ENCODE data around the gene SRSF3. TPM values are rescaled to one million over a fixed set of nuclear protein-coding genes. Genes with fewer than 3 reads are reported as not detected.
A peak's percentile ranks its signal among the peaks of the same experiment; 100 is the strongest.

The SRSF3 gene
- total and polyA plus RNA-seq, 2 donors (not counting 1 experiment from before 2014, with no cell fraction given), result 316 to 642 TPM

DNA sequence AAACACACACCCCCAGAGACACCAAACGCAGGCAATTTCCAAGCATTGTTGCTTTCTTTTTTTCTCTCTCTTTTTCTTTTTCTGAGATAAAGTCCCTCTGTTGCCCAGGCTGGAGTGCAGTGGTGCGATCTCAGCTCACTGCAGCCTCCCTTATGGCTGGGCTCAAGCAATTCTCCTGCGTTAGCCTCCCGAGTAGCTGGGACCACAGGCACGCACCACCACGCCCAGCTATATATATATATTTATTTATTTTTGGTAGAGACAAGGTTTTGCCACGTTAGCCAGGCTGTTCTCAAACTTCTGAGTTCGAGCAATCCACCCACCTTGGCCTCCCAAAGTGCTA lies 14.0 kb upstream of the SRSF3 start:
- TF ChIP-seq, protein P1, sequence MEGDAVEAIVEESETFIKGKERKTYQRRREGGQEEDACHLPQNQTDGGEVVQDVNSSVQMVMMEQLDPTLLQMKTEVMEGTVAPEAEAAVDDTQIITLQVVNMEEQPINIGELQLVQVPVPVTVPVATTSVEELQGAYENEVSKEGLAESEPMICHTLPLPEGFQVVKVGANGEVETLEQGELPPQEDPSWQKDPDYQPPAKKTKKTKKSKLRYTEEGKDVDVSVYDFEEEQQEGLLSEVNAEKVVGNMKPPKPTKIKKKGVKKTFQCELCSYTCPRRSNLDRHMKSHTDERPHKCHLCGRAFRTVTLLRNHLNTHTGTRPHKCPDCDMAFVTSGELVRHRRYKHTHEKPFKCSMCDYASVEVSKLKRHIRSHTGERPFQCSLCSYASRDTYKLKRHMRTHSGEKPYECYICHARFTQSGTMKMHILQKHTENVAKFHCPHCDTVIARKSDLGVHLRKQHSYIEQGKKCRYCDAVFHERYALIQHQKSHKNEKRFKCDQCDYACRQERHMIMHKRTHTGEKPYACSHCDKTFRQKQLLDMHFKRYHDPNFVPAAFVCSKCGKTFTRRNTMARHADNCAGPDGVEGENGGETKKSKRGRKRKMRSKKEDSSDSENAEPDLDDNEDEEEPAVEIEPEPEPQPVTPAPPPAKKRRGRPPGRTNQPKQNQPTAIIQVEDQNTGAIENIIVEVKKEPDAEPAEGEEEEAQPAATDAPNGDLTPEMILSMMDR (IDR thresholded peaks at IDR 0.05), result no peak
- no peak for TF ChIP-seq EZH2 (IDR thresholded peaks at IDR 0.05; ENCODE audit: borderline replicate concordance, insufficient read depth, low read depth, low read length, poor library complexity, severe bottlenecking)
- Histone ChIP-seq H4K20me1 (ENCODE audit: control insufficient read depth, insufficient read depth, low read length, poor library complexity, severe bottlenecking) (no peaks in the 10 kb centered on the region), H3K36me3 (replicated peaks in 1 of 2; ENCODE audit: control extremely low read depth in 1 of 2, control insufficient read depth in 1 of 2, extremely low read depth in 1 of 2, insufficient read depth in 2 of 2, low read length in 1 of 2) (no peaks in the 10 kb centered on the region), H3K4me1 (ENCODE audit: control insufficient read depth in 2 of 2, insufficient read depth in 2 of 2, low read length in 2 of 2) (peaks cover 0 to 4% of the 10 kb centered on the region in 2 donors), H3K27ac (ENCODE audit: low read length in 2 of 2) (no peak overlapping the region), H3K79me2 (ENCODE audit: control insufficient read depth, insufficient read depth, low read length) (no peaks in the 10 kb centered on the region), H3K4me2 (replicated peaks; ENCODE audit: low read depth, low read length, poor library complexity, severe bottlenecking) (no peak overlapping the region), H3K27me3 (replicated peaks in 1 of 4; ENCODE audit: control extremely low read depth in 1 of 4, control insufficient read depth in 3 of 4, insufficient read depth in 4 of 4, low read length in 3 of 4) (no peaks in the 10 kb centered on the region), H3K9me3 (ENCODE audit: control extremely low read depth in 1 of 3, control insufficient read depth in 2 of 3, insufficient read depth in 1 of 3, low read length in 2 of 3) (no peaks in the 10 kb centered on the region), H2AFZ (ENCODE audit: insufficient read depth, low read depth, low read length, poor library complexity, severe bottlenecking) (peak overlapping the region; percentile 65), H3K9ac (ENCODE audit: low read length) (no peak overlapping the region), H3K4me3 (ENCODE audit: control extremely low read depth in 1 of 5, extremely low read depth in 1 of 5, insufficient read depth in 1 of 5, low read depth in 2 of 5, low read length in 4 of 5) (no peak overlapping the region)
- ATAC-seq (ENCODE audit: low read depth), result no peak
- no peak overlapping the region for H3K27ac Mint-ChIP-seq
- H3K9me3 Mint-ChIP-seq (ENCODE audit: insufficient read depth), result no peaks in the 10 kb centered on the region
- POLR2A ChIA-PET, result interaction anchor here (1.2 kb wide), 1 partner anchor 32 kb away, joined by 3 read pairs; no protein-coding TSS in a partner anchor
- no peaks in the 10 kb centered on the region for H3K27me3 Mint-ChIP-seq
- H3K4me3 Mint-ChIP-seq, result no peak overlapping the region
- no peak for DNase-seq
- 63% methylated on average over 2 of the region's 8 CpGs for WGBS (ENCODE audit: insufficient coverage)
- CTCF ChIA-PET, result interaction anchor here (0.6 to 2.5 kb wide), 6 partner anchors 12 to 157 kb away, joined by 3 to 8 read pairs (median 5); no protein-coding TSS in a partner anchor
- peaks cover 4% of the 10 kb centered on the region for H3K4me1 Mint-ChIP-seq
- intact Hi-C loops (cut with micrococcal nuclease), result no loop called here

DNA sequence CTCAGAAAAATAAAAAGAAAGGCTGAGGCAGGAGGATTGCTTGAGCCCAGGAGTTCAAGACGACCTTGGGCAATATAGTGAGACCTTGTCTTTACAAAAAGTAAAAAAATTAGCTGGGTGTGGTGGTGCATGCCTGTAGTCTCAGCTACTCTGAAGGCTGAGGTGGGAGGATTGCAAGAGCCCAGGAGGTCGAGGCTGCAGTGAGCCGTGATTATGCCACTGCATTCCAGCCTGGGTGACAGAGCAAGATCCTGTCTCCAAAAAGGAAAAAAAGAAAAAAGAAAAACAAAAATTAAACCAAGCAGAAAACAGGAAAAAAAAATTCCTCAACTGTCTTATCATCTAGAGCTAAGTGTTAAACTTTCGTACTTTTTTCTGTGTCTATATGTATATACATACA lies 12.4 kb upstream of the SRSF3 start:
- H3K36me3 ChIP-seq (replicated peaks in 1 of 2; ENCODE audit: control extremely low read depth in 1 of 2, control insufficient read depth in 1 of 2, extremely low read depth in 1 of 2, insufficient read depth in 2 of 2, low read length in 1 of 2), result no peaks in the 10 kb centered on the region
- no peak overlapping the region for H3K9ac ChIP-seq (ENCODE audit: low read length)
- peaks cover 4% of the 10 kb centered on the region for H3K4me1 Mint-ChIP-seq
- no peaks in the 10 kb centered on the region for H3K27me3 Mint-ChIP-seq
- no peak overlapping the region for H3K4me3 Mint-ChIP-seq
- H3K4me2 ChIP-seq (replicated peaks; ENCODE audit: low read depth, low read length, poor library complexity, severe bottlenecking), result no peak overlapping the region
- H3K4me1 ChIP-seq (ENCODE audit: control insufficient read depth in 2 of 2, insufficient read depth in 2 of 2, low read length in 2 of 2), result peaks cover 0 to 4% of the 10 kb centered on the region in 2 donors
- H3K79me2 ChIP-seq (ENCODE audit: control insufficient read depth, insufficient read depth, low read length), result no peaks in the 10 kb centered on the region
- H3K27me3 ChIP-seq (replicated peaks in 1 of 4; ENCODE audit: control extremely low read depth in 1 of 4, control insufficient read depth in 3 of 4, insufficient read depth in 4 of 4, low read length in 3 of 4), result no peaks in the 10 kb centered on the region
- H4K20me1 ChIP-seq (ENCODE audit: control insufficient read depth, insufficient read depth, low read length, poor library complexity, severe bottlenecking), result no peaks in the 10 kb centered on the region
- no peaks in the 10 kb centered on the region for H3K9me3 ChIP-seq (ENCODE audit: control extremely low read depth in 1 of 3, control insufficient read depth in 2 of 3, insufficient read depth in 1 of 3, low read length in 2 of 3)
- H3K4me3 ChIP-seq (ENCODE audit: control extremely low read depth in 1 of 5, extremely low read depth in 1 of 5, insufficient read depth in 1 of 5, low read depth in 2 of 5, low read length in 4 of 5), result no peak overlapping the region
- POLR2A ChIA-PET, result no interaction called here
- no peak overlapping the region for H3K27ac ChIP-seq (ENCODE audit: low read length in 2 of 2)
- H3K9me3 Mint-ChIP-seq (ENCODE audit: insufficient read depth), result no peaks in the 10 kb centered on the region
- TF ChIP-seq, protein P1 (IDR thresholded peaks at IDR 0.05), result no peak
- TF ChIP-seq EZH2 (IDR thresholded peaks at IDR 0.05; ENCODE audit: borderline replicate concordance, insufficient read depth, low read depth, low read length, poor library complexity, severe bottlenecking), result no peak
- no peak for ATAC-seq (ENCODE audit: low read depth)
- H2AFZ ChIP-seq (ENCODE audit: insufficient read depth, low read depth, low read length, poor library complexity, severe bottlenecking), result no peak overlapping the region
- no peak overlapping the region for H3K27ac Mint-ChIP-seq
- DNase-seq, result no peak
- 40% methylated on average over 1 of the region's 4 CpGs for WGBS (ENCODE audit: insufficient coverage)
- CTCF ChIA-PET, result no interaction called here
- intact Hi-C loops (cut with micrococcal nuclease), result no loop called here

Measured in B cell (primary cell).